HG03571 (cell line): ENCODE results near the gene PARL.

Experiments used
- ATAC-seq: cut with Tn5 transposase; IDR thresholded peaks from one replicate; pipeline ENCODE4 v1.9.1; 2021; ENCODE audit not compliant: unreplicated experiment

PARL gene

GRCh38 chr3:183818041-183818620 is 66.5 kb downstream of the PARL start:
- ATAC-seq, result no peak

GRCh38 chr3:183817639-183818038 is 67.0 kb downstream of the PARL start:
- no peak for ATAC-seq

GRCh38 chr3:183816681-183817510 is 67.8 kb downstream of the PARL start:
- ATAC-seq, result no peak

- no peak for ATAC-seq
These were observed 68.7 kb downstream of the PARL start for GRCh38 chr3:183815951-183816475.

GRCh38 chr3:183815563-183815940 is 69.1 kb downstream of the PARL start:
- no peak for ATAC-seq

- ATAC-seq, result no peak
These were observed 70.4 kb downstream of the PARL start for GRCh38 chr3:183814240-183814639.

GRCh38 chr3:183812761-183813445 is 71.8 kb downstream of the PARL start:
- ATAC-seq, result no peak

GRCh38 chr3:183811638-183812037 is 73.0 kb downstream of the PARL start:
- no peak for ATAC-seq

- no peak for ATAC-seq
These were observed 73.8 kb downstream of the PARL start for GRCh38 chr3:183810643-183811594.

- no peak for ATAC-seq
These were observed 75.4 kb downstream of the PARL start for GRCh38 chr3:183809270-183809669.

GRCh38 chr3:183808355-183808754 is 76.3 kb downstream of the PARL start:
- ATAC-seq, result no peak

- ATAC-seq, result no peak
These were observed 76.8 kb downstream of the PARL start for GRCh38 chr3:183807881-183808280.

GRCh38 chr3:183807209-183807728 is 77.4 kb downstream of the PARL start:
- no peak for ATAC-seq

GRCh38 chr3:183802989-183803388 is 81.7 kb downstream of the PARL start:
- no peak for ATAC-seq

- ATAC-seq, result no peak
These were observed 83.1 kb downstream of the PARL start for GRCh38 chr3:183801601-183802000.

- no peak for ATAC-seq
These were observed 84.3 kb downstream of the PARL start for GRCh38 chr3:183800243-183800863.

- ATAC-seq, result no peak
These were observed 85.2 kb downstream of the PARL start for GRCh38 chr3:183799461-183799860.

- no peak for ATAC-seq
These were observed 86.7 kb downstream of the PARL start for GRCh38 chr3:183797996-183798395.

GRCh38 chr3:183796372-183796771 is 88.3 kb downstream of the PARL start:
- no peak for ATAC-seq

- no peak for ATAC-seq
These were observed 90.2 kb downstream of the PARL start for GRCh38 chr3:183794452-183794851.
